ACHN (cell line): Measurements from ENCODE around the gene RAB10.
"Not testable (repeated sequence)": the region's sequence is repeated elsewhere in the genome, so short reads cannot be mapped to it uniquely, and the experiment has no call there.

Experiments
- DNase-seq: peaks from one replicate; pipeline ENCODE4 v3.0.0-alpha.2; 2015
- in situ Hi-C: cut with HindIII; loops from 2 replicates; pipeline ENCODE4 v1.10.0; 2017; ENCODE audit warnings: low sequenced_read_pairs, low pct_ligation_motif_present, low pct_unique_long_range_greater_than_20kb

RAB10 gene

DNA sequence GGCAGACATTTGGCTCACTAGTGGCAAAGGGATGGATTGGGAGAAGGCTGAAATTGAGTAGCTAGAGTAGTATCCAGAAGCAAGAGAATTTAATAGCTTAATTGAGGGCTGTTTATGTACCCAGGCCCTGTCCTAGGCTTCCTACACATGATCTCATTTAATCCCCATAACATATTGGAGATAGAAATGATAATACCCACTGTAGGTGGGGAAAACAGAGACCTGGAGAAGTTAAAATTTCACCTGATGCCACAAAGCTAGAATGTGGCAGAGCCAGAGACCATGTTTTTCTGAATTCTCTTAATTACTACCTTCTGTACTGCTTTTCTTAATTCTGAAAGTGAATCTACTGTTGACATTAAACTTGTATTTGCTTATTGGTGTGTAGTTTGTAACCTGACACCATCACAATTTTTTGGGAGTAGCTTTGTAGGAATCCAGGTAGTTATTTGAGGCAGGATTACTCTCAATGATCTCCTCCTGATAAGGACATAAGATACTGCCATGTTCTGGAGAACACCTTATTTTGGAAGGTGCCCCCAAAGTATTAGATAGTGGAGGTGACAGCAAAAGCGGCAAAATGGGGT, 42.2 kb downstream of the RAB10 start:
- DNase-seq: no peak
- in situ Hi-C loops: no loop called here

DNA sequence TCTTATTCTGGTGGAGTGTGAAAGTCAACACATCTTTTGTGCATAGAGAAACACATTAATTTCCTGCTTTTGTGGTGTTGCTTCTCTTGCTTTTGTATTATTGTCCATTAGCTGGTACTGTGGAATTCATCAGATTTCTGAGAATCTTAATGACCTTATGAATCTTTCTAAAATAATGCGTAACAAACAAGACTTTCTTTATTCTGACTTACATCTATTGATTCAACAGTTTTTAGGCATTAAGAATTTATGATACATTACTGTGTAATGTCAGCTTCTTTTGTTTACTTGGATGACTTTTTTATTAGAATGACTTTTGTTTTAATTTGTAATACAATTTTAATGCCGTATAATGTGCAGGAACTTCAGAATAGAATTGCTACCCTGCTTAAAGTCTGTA, 43.4 kb downstream of the RAB10 start:
- in situ Hi-C loops: no loop called here
- DNase-seq: no peak

DNA sequence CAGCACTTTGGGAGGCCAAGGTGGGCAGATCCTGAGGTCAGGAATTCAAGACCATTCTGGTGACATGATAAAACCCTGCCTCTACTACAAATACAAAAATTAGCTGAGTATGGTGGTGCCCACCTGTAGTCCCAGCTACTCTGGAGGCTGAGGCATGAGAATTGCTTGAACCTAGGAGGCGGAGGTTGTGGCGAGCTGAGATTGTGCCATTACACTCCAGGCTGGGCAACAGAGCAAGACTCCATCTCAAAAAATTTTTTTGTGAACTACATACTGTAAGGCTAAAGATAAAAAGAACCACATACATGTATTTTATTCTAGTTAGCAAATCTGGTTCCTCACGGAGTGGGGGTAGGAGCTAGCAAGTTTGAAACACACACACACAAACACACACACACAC, 45.1 kb downstream of the RAB10 start:
- in situ Hi-C loops: no loop called here
- no peak for DNase-seq

DNA sequence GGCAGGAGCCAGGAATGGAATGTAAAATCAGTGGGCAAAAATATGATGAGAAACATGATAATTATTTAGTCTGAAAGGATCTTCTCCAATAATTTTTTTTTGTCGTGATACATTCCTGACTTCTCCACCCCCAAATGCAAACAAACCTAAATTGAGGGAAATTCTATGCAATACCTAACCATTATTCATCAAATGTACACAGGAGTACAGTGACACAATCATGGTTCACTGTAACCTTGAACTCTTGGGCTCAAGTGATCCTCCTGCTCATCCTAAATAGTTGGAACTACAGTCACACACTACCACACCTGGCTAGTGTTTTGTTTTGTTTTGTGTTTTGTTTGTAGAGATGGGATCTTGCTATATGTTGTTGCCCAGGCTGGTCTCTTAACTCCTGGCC, 46.5 kb downstream of the RAB10 start:
- in situ Hi-C loops: no loop called here

DNA sequence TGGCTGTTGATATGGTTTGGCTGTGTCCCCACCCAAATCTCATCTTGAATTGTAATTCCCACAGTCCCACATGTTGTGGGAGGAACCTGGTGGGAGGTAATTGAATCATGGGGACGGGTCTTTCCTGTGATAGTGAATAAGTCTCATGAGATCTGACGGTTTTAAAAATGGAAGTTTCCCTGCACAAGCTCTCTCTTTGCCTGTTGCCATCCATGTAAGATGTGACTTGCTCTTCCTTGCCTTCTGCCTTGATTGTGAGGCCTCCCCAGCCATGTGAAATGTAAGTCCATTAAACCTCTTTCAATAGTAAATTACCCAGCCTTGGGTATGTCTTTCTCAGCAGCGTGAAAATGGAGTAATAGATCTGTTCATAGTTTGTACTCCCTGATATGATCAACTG, 47.0 kb downstream of the RAB10 start:
- in situ Hi-C loops, DNase-seq: not testable (repeated sequence)

More for the DNA sequence above, 46.5 kb downstream of the RAB10 start:
- DNase-seq: no peak

DNA sequence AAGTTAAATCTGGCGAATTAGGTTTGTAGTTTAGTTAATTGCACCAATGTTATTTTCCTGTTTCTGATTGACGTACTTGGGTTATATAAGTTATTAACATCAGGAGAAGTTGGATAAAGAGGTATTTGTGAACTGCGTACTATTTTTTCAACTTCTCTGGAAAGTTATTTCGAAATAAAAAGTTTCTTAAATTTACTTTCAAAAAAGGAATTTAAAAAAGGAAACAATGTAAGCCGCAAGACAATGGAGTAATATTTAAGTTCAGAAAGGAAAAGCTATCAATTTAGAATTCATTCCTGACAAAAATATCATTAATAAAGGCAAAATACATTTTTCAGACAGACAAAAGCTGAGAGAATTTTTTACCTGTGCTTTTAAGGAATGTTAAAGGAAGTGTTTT, 47.7 kb downstream of the RAB10 start:
- in situ Hi-C loops: no loop called here
- no peak for DNase-seq

DNA sequence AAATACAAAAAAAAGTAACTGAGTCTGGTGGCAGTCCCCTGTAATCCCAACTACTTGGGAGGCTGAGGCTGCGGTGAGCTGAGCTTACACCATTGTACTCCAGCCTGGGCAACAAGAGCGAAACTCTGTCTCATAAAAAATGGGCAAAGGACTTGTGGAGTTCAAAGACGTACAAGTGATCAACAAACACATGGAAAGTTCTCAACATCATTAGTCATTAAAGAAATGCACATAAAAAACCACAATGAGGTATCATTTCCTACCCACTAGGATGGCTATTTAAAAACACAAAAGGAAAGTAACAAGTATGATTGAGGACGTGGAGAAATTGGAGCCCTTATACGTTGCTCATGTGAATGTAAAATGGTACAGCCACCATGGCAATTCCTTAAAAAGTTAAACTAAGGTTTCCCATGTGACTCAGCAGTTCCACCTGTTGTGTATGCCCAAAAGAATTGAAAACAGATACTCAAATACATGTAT, 52.3 kb downstream of the RAB10 start:
- in situ Hi-C loops: no loop called here
- DNase-seq: no peak

DNA sequence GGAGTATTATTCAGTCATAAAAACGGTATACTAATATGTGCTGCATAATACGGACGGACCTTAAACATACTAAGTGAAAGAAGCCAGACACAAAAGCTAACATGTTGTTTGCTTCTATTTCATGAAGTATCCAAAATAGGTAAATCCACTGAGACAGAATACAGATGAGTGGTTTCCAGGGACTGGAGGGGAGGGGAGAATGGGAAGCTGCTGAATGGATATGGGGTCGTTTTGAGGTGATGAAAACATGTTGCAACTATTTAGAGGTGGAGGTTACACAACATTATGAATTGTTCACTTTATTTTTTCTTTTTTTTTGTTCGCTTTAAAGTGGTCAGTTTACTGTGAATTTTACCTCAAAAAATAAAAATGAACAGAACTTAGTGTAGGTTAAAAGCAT, 52.9 kb downstream of the RAB10 start:
- DNase-seq: no peak
- in situ Hi-C loops: no loop called here

DNA sequence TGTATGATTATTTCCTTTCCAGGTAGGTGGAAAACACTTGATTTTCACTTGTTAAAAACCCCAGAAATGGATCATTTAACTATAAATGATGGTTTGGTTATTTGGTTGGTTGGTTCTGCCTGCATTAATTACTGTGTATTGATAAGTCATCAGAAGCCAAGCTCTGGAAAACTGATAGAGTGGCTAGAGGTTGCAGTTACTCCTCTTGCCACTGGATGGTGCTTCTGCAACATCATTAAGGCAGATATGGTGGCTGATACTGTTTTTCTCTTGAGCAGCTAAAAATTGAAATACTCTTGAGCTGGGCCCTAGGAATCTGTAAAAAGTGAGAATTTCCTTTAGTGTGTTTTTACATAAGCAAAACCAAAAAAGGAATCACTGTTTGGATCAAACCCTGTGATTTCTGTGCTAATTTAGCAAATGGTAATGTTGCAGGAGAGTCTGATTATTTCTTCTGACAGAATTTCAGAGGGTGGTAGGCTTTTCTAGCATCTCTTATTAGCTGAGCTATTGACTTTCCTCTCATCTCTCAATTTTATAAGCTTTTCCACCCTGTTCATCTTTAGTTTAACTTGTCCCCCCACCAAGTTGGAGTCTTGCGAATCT, 54.3 kb downstream of the RAB10 start:
- DNase-seq: peak; percentile 51
- in situ Hi-C loops: no loop called here

DNA sequence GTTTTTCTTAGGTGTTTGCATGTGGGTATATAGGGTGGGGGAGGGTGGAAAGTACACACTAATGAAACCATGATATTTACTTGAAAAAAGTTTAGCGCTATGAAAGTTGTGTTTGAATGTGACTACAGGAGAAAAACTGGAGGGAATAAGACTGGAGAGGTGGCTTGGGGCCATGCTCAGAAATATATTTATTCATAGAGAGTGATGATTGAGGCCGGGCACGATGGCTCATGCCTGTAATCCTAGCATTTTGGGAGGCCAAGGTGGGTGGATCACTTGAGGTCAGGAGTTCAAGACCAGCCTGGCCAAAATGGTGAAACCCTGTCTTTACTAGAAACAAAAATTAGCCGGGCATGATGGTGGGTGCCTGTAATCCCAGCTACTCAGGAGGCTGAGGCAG, 55.0 kb downstream of the RAB10 start:
- in situ Hi-C loops, DNase-seq: not testable (repeated sequence)

DNA sequence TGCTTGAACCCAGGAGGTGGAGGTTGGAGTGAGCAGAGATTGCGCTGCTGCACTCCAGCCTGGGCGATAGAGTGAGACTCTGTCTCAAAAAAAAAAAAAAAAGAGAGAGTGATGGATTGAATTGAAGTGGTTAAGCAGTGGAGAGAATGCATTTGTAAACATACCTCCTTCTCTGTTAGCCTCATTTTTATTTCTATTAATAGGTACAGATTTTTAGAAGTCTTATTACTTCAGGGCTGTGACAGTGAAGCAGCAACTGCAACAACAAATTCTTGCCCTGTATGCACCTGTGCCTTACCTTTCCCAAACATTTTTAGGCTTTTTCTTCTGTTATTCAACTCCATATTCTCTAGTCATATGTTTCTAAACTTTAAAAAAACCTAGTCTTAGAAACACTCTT, 55.5 kb downstream of the RAB10 start:
- in situ Hi-C loops: no loop called here

DNA sequence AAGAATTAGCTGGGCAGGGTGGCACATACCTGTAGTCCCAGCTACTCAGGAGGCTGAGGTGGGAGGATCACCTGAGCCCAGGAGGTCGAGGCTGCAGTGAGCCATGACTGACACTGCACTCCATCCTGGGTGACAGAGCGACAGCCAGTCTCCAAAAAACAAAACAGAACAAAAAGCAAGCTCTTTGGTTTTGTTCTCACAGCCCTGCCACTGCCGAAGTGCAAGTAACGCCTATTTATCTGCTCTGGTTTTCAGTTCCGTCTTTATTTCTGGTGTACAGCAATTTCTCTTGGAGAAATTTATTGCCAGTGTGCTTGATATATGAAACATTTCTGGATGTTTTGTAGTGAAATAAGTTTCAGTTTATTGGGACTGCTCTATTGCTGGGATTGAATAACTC, 61.9 kb downstream of the RAB10 start:
- in situ Hi-C loops: no loop called here
- DNase-seq: no peak

More for the DNA sequence above, 55.5 kb downstream of the RAB10 start:
- no peak for DNase-seq

DNA sequence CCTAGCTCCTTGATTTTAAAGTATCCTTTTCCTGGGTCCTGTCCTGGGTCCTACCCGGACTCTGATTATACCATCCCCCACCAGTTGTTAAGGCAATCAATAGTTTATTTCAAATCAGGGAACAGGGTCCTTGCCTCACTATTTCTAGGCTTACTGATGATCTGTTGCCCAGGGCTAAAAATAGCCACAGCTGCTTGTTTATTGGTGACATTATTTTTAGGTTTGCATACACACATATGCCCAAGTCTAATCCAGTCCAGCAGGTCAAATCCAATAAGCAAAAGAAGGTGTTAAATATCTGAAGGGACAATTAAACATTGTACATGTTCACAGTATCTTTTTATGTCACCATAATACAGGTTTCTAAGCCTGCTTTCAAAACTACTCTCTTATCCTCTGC, 66.0 kb downstream of the RAB10 start:
- in situ Hi-C loops: no loop called here
- DNase-seq: no peak

DNA sequence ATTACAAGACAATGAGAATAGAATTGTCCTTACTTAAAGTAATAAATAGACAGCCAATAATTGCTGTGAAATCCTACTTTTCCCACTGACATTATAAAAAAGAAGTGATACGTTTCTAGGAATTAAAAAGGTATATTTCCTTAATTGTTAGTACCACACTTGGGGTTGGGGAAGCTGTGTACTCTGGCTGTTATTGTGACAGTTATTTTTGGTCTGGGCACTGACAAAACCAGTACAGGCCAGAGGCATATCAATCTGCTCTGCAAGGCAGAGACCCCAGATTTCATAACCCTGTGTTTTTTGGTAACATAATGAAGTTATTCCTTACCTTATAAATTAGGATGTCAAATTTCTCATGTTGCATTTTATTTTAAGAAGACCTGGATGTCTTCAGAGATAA, 66.5 kb downstream of the RAB10 start:
- no peak for DNase-seq
- in situ Hi-C loops: no loop called here

DNA sequence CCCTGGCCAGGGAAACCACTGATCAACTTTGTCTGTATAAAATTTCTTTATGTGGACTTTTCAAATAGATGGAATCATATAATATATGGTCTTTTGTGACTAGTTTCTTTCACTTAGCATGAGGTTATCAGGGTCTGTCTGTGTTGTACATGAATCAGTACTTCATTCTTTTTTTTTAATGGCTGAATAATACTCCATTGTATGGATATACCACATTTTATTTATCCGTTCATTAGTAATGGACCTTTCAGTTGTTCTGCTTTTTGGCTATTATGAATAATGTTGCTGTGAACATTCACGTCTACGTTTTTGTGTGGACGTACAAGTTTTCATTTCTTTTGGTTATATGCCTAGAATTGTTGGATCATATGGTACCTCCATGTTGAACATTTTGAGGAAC, 69.9 kb downstream of the RAB10 start:
- in situ Hi-C loops: no loop called here
- no peak for DNase-seq

DNA sequence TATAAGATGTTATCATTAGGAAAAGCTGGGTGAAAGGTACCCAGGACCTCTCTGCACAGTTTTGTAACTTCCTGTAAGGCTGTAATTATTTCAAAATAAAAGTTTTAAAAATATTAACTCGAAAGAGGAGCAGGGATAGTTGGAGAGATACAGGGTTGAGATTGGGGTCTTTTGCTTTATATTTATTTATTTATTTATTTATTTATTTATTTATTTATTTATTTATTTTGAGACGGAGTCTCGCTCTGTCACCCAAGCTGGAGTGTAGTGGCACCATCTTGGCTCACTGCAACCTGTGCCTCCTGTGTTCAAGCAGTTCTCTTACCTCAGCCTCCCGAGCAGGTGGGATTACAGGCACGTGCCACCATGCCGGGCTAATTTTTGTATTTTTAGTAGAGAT, 74.8 kb downstream of the RAB10 start:
- DNase-seq, in situ Hi-C loops: not testable (repeated sequence)

DNA sequence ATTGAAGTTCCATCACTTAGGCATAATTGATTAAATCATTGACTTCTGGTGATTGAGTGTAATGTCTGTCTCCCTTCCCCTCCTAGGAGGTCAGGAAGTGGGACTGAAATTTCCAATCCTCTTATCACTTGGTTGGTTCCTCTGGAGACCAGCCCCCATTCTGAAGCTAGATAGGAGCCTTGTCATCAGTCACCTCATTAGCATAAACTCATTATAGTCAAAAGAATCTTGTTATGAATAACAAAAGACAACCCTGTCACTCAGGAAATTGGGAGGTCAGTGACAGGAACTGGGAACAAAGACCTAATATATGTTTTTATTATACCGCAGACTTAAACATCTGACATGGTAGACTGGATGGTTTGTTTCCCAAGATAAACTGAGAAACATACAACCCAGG, 78.3 kb downstream of the RAB10 start:
- in situ Hi-C loops: no loop called here
- DNase-seq: no peak

DNA sequence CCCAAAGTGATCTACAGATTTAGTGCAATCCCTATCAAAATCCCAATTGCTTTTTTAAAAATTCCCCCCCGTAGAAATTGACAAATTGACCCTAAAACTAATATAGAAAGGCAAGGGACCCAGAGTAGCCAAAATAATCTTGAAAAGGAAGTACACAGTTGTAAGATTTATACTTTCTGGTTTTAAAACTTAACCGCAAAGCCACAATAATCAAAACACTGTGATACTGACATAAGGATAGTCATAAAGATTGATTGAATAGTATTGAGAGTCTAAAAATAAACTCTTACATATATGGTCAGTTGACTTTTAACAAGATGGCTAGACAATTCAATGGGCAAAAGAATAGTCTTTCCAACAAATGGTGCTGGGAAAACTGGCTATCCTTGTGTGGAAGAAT, 80.3 kb downstream of the RAB10 start:
- no peak for DNase-seq
- in situ Hi-C loops: no loop called here

DNA sequence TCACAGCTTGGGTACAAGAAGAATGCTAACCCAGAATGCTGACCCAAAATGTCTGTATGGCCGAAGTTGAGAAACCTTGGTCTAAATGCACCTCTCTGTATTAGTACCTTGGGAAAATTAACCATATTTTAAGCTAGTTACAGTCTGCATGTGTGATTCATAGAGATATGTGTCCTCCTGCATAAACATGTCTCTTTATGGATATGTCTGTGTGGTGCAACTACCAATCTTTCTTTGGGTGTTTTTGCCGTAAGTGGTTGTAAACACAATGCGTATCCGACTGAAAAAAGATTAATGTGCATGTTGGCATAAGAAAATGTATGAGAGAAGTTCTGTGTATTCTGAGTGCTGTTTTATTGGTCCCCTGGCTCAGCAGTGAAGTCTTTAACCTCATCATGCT, 84.8 kb downstream of the RAB10 start:
- in situ Hi-C loops: no loop called here
- DNase-seq: no peak

DNA sequence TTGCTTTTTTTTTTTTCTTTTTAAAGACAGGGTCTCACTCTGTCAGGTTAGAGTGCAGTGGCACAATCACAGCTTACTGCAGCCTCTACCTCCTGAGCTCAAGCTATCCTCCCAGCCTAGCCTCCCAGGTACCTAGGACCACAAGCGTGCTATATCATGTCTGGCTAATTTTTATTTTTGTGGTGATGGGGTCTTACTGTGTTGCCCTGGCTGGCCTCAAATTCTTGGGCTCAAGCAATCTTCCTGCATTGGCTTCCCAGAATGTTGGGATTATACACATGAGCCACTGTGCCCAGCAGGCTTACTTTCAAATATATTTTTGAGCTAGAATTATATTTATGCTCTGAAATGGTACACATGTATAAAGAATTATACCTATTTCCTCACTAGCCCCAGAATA, 85.6 kb downstream of the RAB10 start:
- no peak for DNase-seq
- in situ Hi-C loops: no loop called here

DNA sequence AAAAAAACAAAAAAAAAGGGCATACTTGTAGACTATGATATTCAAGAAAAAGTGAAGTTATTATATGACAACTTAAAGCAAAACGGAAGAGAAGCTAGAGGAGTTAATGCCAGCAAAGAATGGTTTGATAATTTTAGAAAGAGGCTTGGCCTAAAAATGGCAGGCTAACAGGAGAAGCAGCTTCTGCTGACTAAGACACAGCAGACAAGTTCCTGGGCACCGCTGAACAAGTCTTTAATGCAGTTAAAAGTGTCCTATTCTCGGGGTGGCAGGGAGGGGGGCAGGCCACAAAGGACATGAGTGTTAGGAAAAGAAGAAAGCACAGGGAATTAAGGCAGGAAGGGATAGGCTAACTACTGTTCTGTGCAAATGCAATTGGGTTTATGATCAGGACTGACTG, 88.7 kb downstream of the RAB10 start:
- in situ Hi-C loops: no loop called here
- DNase-seq: no peak
